B cell (primary cell): Measurements from ENCODE around the gene RASGRP3.

Source experiments
- CTCF ChIP-seq: fragments of 200-600 bp; IDR thresholded peaks from one replicate; pipeline ENCODE4 v1.8.0; 2022; ENCODE audit warnings: antibody characterized with exemption, mild to moderate bottlenecking
- EZH2 ChIP-seq: IDR thresholded peaks from 2 replicates; pipeline ENCODE4 v1.6.1; 2012; ENCODE audit warnings: borderline replicate concordance, low read depth, mild to moderate bottlenecking, moderate library complexity, low read length; ENCODE audit not compliant: insufficient read depth, poor library complexity, severe bottlenecking

DNA sequence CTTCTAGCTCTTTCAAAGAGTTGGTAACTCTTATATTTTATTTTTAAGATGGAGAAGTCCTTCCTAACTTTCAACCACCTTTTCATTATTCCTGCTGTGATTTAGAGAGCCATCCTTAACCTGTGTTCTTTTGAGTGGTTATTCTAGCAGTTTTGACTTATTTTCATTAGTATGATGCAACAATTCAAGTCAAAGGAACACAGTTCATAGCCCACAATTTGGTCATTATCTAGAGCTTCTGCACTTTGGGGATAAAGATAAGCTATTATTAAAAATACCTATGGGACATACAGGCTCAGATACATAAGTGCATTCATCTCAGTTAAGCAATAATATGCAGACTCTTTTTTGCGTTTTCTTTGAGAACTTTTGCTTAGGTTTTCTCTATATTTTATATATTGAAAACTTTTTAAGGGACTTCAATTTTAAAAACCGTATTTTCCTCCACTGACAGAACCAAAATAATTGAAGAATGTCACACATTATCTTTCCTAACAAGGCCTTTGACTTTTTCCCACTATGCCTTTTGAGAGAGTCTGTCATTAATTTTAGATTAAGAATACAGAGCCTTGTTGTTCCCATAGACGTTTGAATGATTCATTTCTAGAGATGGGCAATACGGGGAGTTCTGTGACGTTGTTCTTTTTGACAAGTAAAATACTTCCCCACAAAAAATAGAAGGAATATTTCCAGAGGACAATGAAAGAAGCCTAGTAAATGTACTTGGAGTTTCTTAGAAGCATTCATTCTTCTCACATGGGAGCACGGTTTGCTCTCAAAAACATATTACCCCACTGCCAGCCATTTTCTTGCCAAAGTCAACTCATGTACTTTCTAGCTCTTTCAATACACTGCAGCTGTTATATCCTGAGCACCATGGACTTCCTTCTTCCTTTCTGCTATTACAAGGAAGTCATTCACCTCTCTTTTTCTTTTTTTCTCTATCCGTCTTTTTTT lies 42.9 kb upstream of the RASGRP3 start:
- TF ChIP-seq CTCF (no peak), EZH2 (no peak)
